Colonic mucosa (tissue), 4 donors: ENCODE measurements around the gene AP4S1. TPM values are rescaled to one million over a fixed set of nuclear protein-coding genes. Genes with fewer than 3 reads are reported as not detected.
"Not testable (repeated sequence)": the region's sequence is repeated elsewhere in the genome, so short reads cannot be mapped to it uniquely, and the experiment has no call there.

Source experiments
- DNase-seq: peaks from one replicate; pipeline ENCODE4 v3.0.0-alpha.2; 2020
- H3K27ac ChIP-seq: fragments of 200-600 bp; one replicate; pipeline ENCODE4 v1.8.0; 2021
- H3K27me3 ChIP-seq: fragments of 200-600 bp; one replicate; pipeline ENCODE4 v1.8.0; 2021
- H3K36me3 ChIP-seq: fragments of 200-600 bp; one replicate; pipeline ENCODE4 v1.8.0; 2021
- H3K4me1 ChIP-seq: fragments of 200-600 bp; one replicate; pipeline ENCODE4 v1.8.0; 2021; ENCODE audit warnings: mild to moderate bottlenecking
- H3K4me3 ChIP-seq: fragments of 200-600 bp; one replicate; pipeline ENCODE4 v1.8.0; 2021
- H3K9ac ChIP-seq, 2 donors: one replicate each; pipeline ENCODE4 v1.7.0; 2013; ENCODE audit warnings: control low read depth in 2 of 2, low read depth in 2 of 2, low read length in 2 of 2
- H3K9me3 ChIP-seq: fragments of 200-600 bp; one replicate; pipeline ENCODE4 v1.8.0; 2021
- intact Hi-C: fragments of 100-400 bp; cut with DNase I; formaldehyde crosslinking; loops from one replicate; pipeline ENCODE4 v1.14.1; 2022
- total RNA-seq, 2 donors: library from RNA; stranded (reverse); fragmentation: NEBNext Ultra II Directional in 1 of 2; extraction: Animal tissue kit (Norgen Biotek cat#: 25700) in 1 of 2; gene quantifications; one replicate each; pipeline ENCODE4 v1.2.1, GENCODE V29; 2021
- TF ChIP-seq, protein P1 (sequence below): fragments of 200-600 bp; IDR thresholded peaks from one replicate; pipeline ENCODE4 v1.8.0; 2022; ENCODE audit warnings: antibody characterized with exemption, mild to moderate bottlenecking
- donor health status: healthy.
- donor health status: DM: no; HTN: no; CAD: no.
- donor health status: DM: no; HTN: no; CAD: no.

AP4S1 gene
- total RNA-seq, 2 donors from 2014 or later, result 3.3 to 4.9 TPM

DNA sequence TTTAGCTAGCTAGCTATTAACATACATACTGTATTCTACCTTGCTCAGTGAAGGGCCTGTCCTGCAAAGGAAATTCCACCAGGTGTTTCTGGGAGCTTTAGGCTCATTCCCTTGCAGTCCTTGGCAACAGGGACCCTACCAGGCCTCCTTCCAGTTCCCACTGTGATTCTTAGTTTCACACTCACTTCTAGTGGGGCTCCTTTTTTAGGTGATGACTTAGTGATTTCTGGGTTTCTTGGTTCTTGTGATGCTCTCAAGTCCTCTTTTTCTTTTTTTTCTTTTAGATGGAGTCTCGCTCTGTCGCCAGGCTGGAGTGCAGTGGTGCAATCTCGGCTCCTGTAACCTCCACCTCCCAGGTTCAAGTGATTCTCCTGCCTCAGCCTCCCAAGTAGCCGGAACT, 11.1 kb downstream of the AP4S1 start:
- intact Hi-C loops, result no loop called here
- no peak overlapping the region for H3K9ac ChIP-seq
- TF ChIP-seq, protein P1, sequence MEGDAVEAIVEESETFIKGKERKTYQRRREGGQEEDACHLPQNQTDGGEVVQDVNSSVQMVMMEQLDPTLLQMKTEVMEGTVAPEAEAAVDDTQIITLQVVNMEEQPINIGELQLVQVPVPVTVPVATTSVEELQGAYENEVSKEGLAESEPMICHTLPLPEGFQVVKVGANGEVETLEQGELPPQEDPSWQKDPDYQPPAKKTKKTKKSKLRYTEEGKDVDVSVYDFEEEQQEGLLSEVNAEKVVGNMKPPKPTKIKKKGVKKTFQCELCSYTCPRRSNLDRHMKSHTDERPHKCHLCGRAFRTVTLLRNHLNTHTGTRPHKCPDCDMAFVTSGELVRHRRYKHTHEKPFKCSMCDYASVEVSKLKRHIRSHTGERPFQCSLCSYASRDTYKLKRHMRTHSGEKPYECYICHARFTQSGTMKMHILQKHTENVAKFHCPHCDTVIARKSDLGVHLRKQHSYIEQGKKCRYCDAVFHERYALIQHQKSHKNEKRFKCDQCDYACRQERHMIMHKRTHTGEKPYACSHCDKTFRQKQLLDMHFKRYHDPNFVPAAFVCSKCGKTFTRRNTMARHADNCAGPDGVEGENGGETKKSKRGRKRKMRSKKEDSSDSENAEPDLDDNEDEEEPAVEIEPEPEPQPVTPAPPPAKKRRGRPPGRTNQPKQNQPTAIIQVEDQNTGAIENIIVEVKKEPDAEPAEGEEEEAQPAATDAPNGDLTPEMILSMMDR, result no peak
- no peaks in the 10 kb centered on the region for H3K27me3 ChIP-seq
- no peak overlapping the region for H3K4me3 ChIP-seq
- no peaks in the 10 kb centered on the region for H3K36me3 ChIP-seq
- H3K9me3 ChIP-seq, result no peaks in the 10 kb centered on the region
- no peak overlapping the region for H3K27ac ChIP-seq
- no peaks in the 10 kb centered on the region for H3K4me1 ChIP-seq
- no peak for DNase-seq

DNA sequence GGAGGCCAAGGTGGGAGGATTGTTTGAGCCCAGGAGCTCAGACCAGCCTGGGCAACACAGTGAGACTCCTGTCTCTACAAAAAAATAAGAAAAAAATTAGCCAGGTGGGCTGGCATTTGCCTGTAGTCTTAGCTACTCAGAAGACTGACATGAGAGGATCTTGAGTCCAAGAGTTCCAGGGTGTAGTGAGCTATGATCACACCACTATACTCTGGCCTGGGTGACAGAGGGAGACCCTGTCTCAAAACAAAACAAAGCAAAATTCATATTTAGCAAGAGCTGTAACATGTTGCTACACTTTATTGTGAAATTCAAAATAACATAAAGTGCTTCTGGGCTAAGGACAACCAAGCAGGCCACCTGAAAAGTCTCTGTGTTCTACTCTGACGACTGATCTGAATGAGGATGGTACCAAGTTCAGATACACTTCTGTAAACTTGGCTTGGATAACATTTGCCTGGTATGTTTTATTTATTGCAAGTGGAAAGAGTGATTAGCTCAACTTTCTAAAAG, 12.3 kb downstream of the AP4S1 start:
- no peaks in the 10 kb centered on the region for H3K27me3 ChIP-seq
- H3K9me3 ChIP-seq, result no peaks in the 10 kb centered on the region
- TF ChIP-seq, protein P1, result no peak
- H3K27ac ChIP-seq, result no peak overlapping the region
- no peaks in the 10 kb centered on the region for H3K36me3 ChIP-seq
- no peak overlapping the region for H3K9ac ChIP-seq
- H3K4me1 ChIP-seq, result no peaks in the 10 kb centered on the region
- intact Hi-C loops, result no loop called here
- no peak overlapping the region for H3K4me3 ChIP-seq
- no peak for DNase-seq

DNA sequence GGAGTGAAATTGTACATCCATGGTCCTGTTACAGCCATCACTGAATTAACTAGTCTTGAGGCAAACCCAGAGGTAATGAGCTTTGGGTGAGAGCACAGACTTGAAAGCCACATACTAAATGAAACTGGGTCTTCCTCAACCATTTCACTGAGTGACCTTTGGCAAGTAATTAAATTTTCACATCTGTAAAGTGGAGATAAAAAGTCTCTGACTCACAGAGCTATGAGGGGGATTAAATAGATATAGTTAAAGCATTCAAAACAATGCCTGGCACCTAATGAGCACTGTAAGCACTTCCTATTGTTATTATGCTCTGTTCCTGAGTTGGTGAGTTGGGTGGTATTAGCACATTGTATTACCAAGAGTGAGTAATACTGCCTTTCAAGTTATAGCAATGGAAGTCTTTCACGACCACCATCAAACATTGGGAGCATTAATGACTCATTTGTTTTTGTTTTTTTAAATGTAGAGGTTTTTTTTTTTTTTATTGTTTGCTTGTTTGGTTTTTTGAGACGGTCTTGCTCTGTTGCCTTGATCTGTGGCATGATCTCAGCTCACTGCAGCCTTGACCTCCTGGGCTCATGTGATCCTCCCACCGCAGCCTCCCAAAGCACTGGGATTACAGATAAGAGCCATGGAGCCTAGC, 13.2 kb downstream of the AP4S1 start:
- no peak overlapping the region for H3K4me3 ChIP-seq
- no peak for DNase-seq
- no peaks in the 10 kb centered on the region for H3K36me3 ChIP-seq
- no peaks in the 10 kb centered on the region for H3K27me3 ChIP-seq
- TF ChIP-seq, protein P1, result no peak
- no peak overlapping the region for H3K27ac ChIP-seq
- no peaks in the 10 kb centered on the region for H3K9me3 ChIP-seq
- intact Hi-C loops, result no loop called here
- no peak overlapping the region for H3K9ac ChIP-seq
- no peaks in the 10 kb centered on the region for H3K4me1 ChIP-seq

DNA sequence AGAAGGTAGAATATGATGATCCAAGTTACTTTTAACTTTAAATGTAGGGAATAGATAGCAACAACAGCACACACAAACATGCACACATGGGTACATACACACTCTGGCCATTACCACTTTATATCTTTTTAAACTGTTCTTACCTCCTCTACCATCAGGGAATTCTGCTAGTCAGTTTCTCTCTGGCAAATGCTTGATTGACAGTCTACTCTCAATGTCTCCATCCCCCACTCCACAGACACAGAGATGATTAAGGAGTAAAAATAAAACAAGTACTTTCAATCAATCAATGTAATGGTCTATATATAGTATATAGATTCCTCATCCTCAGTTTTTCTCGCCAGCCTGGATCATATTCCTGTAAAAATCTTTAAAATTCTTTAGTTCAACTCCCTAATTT, 16.9 kb downstream of the AP4S1 start:
- H3K9me3 ChIP-seq, result no peaks in the 10 kb centered on the region
- no peak for DNase-seq
- intact Hi-C loops, result no loop called here
- no peak overlapping the region for H3K27ac ChIP-seq
- H3K9ac ChIP-seq, result no peak overlapping the region
- no peaks in the 10 kb centered on the region for H3K36me3 ChIP-seq
- no peak overlapping the region for H3K4me3 ChIP-seq
- no peaks in the 10 kb centered on the region for H3K4me1 ChIP-seq
- TF ChIP-seq, protein P1, result no peak
- H3K27me3 ChIP-seq, result no peaks in the 10 kb centered on the region

DNA sequence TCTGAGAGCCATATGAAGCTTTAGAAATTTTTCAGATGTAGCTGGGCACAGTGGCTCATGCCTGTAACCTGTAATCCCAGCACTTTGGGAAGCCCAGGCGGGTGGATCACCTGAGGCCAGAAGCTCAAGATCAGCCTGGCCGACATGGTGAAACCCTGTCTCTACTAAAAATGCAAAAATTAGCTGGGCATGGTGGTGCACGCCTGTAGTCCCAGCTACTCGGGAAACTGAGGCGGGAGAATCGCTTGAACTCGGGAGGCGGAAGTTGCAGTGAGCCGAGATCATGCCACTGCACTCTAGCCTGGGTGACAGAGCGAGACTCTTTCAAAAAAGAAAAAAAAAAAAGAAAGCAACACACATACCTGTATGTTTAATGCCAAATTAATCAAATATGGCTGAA, 17.4 kb downstream of the AP4S1 start:
- H3K9ac ChIP-seq, result not testable (repeated sequence)

DNA sequence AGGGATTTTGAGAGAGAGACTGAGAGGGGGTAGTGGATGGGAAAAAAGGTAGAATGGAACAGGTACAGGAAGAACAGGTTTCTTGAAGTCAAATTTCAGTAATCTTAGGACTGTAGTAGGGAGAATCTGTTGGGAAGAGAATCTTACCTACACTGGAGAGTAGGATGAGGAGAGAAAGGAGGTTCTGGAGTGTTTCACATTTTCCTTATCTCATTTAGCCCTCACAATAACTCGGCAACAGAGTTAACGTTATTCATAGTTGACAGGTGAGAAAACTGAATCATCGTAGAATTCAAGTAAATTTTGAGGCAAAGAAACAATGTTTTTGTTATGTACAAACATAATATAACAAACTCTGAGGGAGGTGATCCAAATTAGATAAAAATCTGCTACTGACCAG, 17.9 kb downstream of the AP4S1 start:
- DNase-seq, result no peak
- TF ChIP-seq, protein P1, result no peak
- H3K4me3 ChIP-seq, result no peak overlapping the region
- intact Hi-C loops, result no loop called here
- no peak overlapping the region for H3K9ac ChIP-seq
- H3K9me3 ChIP-seq, result no peaks in the 10 kb centered on the region
- H3K36me3 ChIP-seq, result no peaks in the 10 kb centered on the region
- H3K27me3 ChIP-seq, result no peaks in the 10 kb centered on the region
- no peaks in the 10 kb centered on the region for H3K4me1 ChIP-seq
- H3K27ac ChIP-seq, result no peak overlapping the region

More for the DNA sequence above, 17.4 kb downstream of the AP4S1 start:
- H3K9me3 ChIP-seq, DNase-seq, intact Hi-C loops, H3K4me3 ChIP-seq, H3K4me1 ChIP-seq, H3K36me3 ChIP-seq, H3K27me3 ChIP-seq, H3K27ac ChIP-seq: not testable (repeated sequence)
